ENCODE results near the gene LHFPL3. TPM values are rescaled to one million over a fixed set of nuclear protein-coding genes. Genes with fewer than 3 reads are reported as not detected.

The LHFPL3 gene
- total RNA-seq, 2 donors from 2014 or later: 0.34 to 0.45 TPM

DNA sequence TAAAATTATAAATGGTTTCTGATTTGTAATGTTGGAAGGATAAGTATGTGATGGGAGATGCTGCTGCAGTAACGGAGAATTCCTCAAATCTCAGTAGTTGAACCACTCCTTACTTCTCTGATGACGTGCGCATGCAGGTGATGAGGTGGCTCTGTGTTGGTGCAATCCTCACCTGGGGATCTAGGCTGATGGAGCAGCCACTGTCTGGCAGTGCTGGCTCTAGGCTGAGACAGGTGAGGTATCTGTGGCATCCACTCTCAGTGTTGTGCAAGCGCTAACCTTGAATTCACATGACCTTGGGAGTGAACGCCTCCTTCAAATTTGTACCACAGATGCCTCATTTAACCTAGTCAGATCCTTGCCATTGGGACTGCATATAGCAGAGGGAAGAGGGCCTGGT, 35.0 kb downstream of the LHFPL3 start:
- DNase-seq: no peak
- intact Hi-C loops (cut with DNase I, micrococcal nuclease): no loop called here
- no peak for ATAC-seq

DNA sequence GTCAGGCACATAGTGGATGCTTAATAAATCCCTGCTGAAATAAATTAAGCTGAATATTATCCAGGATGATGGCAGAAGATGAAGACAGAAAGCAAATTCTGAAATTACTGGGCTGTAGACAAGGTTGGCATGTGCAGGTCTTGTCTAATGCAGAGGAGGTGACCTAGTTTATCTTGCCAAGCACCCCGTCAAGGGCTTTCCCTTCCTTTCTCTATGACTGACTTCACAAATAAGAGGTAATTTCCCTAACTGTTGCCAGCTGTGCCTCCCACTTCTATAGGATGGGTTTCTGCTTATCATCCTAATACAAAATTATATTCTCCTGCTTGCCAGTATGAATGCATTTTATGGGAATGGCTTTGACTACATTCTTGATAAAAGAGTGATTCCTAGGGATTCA, 38.0 kb downstream of the LHFPL3 start:
- intact Hi-C loops (cut with DNase I, micrococcal nuclease): no loop called here
- DNase-seq (no peak), ATAC-seq (no peak)

DNA sequence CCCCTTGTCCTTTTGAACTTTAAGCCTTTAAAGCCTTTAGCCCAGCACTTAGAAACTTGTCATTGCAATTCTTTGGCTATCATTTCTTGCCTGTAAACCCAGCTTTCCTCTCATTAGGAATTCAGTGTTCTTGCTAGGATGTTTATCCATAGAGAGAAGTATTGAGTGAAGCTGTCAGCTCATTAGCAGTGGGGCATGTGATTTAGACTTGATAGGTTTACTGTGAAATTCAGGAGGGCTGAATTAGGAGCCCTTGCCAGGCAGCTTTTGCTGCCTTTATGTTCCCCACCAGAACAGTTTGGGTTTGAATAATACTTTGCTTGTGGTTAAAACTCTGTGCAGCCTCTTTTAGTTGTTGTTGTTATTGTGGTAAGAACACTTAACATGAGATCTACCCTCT, 39.5 kb downstream of the LHFPL3 start:
- intact Hi-C loops (cut with DNase I, micrococcal nuclease): no loop called here
- DNase-seq (no peak), ATAC-seq (no peak)

DNA sequence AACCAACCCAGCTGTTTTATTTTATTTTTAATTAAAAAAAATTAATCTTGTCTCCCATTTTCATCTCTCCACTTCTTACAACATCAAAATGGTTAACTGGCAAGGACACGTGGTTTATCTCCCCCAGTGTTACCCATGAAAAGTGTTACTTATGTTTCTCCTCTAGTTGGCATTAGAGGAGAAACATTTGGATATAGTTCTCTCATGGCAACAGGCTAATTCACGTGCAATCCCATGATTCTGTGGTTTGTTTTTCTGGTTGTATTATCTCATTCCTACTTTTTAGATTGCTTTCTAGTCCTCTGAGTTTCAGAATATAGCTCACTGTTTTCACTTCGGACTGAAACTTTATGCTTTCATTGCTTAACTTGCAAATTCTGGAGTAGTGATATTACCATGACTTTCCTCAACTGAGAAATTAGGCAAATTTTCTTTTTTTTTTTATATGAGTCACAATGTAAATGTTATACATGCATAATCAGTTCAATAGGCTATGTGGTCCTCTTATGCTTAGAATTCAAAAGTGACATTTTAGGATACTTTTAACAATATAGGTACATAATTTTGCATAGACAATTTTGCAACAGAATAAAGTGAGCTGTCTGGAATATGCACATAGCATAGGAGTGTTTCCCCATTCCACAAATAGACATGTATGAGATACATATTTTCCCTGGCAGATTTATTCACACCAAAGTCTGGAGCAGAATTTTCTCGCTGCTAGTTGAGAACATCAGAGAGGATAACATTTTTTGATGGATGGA, 43.0 kb downstream of the LHFPL3 start:
- ATAC-seq: no peak
- DNase-seq: no peak
- intact Hi-C loops (cut with DNase I, micrococcal nuclease): no loop called here

DNA sequence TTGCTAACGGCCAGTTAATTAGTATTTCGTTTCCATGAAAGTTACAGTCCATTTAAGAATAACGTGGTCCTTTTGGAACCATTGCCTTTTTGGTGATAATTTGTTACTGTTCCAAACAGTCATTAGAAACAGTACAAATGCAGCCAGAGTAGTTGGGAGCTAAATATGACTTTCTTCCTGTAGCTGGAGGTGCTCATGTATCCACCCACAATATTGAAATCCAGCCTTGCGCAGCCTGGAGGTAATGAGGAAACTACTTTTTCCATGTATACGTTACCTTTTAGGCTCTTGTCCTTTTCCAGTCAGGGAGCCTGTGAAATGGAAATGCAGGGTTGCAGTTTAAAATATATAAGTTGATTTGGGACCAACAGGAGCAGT, 43.6 kb downstream of the LHFPL3 start:
- no peak for ATAC-seq
- DNase-seq: no peak
- intact Hi-C loops (cut with DNase I, micrococcal nuclease): no loop called here

DNA sequence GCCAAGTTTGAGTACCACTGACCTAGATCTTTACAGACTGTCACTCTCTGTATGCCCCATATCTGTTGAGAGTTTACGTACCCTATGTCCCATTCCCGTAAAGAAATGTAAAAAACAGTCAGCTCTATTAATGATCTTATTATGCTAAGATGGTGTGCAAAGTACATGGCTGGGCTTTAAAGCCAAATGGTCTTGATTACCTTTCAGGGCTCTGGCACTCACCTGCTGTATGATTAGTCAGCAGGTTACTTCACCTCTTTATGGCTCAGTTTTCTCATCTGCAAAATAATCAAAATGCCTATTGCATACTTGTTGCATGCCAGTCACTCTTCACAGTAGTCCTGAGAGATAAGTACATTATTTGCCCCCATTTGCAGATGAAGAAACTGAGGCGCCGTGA, 54.2 kb downstream of the LHFPL3 start:
- ATAC-seq (no peak), DNase-seq (no peak)
- intact Hi-C loops (cut with DNase I, micrococcal nuclease): no loop called here

DNA sequence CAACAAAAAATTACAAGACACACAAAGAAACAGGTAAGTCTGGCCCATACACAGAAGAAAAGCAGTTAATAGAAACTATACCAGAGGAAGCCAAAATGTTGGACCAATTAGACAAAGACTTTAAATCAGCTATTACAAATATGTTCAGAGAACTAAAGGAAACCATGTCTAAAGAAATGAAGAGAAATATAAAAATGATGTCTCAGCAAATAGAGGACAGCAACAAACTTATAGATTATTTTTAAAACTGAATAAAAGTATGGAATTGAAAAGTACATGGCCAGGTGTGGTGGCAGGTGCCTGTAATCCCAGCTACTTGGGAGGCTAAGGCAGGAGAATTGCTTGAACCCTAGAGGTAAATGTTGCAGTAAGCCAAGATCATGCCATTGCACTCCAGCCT, 58.5 kb downstream of the LHFPL3 start:
- ATAC-seq (no peak), DNase-seq (no peak)
- intact Hi-C loops (cut with DNase I, micrococcal nuclease): no loop called here

DNA sequence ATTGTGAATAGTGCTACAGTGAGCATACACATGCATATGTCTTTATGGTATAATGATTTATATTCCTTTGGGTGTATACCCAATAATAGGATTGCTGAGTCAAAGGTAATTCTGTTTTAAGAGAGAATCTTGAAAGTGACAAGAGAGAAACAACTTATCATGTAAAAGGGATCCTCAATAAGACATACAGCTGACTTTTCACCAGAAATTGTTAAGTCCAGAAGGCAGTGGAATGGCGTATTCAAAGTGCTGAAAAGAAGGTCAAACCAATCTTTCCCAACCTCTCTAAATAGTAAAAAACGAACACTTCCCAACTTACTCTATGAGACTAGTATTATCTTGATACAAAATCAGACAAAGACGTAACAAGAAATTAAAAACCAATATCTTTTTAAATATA, 59.8 kb downstream of the LHFPL3 start:
- intact Hi-C loops (cut with DNase I, micrococcal nuclease): no loop called here
- no peak for DNase-seq
- no peak for ATAC-seq

DNA sequence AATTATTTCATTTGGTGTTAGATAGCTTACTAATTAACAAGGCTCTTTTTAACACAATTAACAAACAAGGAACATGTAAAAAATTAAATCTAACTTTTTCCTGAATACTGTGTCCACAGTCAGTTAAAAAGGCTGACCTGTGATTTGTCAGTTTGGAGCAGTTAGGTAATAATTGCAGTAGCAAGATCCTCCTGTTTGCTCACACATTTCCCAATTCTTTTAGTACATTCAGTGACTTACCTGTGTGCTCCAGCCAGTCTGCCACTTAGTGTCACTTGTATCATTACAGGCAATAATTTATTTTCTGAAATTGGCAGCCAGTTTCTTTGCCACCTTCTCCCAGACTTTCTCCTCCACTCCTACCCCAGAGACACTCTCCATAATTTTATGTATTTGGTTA, 66.8 kb downstream of the LHFPL3 start:
- ATAC-seq: no peak
- DNase-seq: no peak
- intact Hi-C loops (cut with DNase I, micrococcal nuclease): no loop called here

DNA sequence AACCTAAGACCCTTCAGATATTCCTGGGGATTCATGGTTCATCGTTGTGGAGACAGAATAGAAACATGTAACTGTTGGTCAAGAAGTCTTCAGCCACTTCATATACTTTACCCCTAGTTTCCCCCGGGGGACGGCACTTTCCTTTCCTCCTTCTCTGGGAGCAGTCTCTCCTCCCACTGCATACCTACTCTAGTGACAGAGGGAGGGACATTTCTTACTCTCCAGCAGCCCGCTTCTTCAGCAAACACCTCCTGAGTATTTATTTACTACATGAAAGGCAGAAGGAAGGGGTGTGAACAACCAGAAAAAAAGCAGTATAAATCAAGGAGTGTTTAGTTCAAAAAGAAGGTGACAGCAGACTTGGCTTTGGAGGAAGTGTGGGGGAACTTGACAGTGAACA, 69.0 kb downstream of the LHFPL3 start:
- peak; percentile 46 for ATAC-seq
- DNase-seq: no peak
- intact Hi-C loops (cut with DNase I, micrococcal nuclease): no loop called here

DNA sequence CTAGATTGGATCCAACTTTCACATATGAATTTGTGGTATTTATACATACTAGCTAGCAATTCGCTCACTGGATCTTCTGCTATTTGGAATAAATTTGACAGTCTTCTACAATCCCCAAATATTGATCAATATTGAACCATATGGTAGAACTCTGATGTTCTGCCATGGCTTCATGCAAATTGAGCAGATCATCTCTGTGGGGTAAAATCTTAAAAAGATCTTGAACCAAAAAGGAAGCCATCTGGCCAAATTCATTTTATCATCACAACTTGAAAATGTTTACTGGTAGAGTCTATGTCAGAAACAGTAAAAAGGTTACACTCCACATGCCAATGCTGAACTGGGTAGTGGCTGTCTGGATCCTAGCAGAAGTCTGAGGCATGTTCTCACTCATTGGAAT, 80.0 kb downstream of the LHFPL3 start:
- intact Hi-C loops (cut with DNase I, micrococcal nuclease): no loop called here
- no peak for DNase-seq
- ATAC-seq: no peak

DNA sequence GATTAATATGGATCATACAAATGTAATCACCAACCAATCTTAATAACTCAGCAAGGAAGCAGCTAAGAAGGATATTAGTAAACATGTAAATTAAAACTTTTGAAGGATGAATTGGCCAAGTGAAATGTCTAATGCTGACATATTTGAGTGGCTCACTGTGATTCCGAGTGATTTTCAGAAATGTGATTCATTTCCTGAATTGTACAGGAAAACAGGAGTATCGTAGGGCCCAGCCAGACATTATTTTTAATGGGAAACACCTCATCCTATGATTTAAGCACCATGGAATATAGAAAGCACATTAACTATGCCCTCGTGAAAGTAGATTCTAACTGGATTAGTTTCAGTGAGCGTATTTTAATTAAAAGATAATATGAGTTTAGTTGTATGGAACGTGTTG, 82.3 kb downstream of the LHFPL3 start:
- ATAC-seq: no peak
- DNase-seq: no peak
- intact Hi-C loops (cut with DNase I, micrococcal nuclease): no loop called here

DNA sequence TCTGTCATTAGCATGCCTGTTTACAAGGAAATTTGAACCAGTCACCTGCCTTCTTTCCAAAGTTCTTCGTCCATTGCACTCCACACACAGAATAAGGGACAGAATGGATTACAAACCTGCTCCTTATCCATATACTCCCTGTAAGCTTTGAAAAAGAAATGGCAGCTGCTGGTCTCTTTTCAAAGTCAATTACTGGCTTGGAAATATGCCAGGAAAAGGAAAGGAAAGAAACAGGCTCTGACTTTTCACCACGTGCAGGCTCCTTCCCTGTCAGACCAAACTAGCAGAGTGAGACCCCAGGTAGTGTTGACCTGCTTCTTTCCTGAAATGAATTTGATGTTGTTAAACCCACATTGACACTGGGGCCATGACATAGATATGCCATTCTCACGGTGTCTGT, 84.5 kb downstream of the LHFPL3 start:
- ATAC-seq (no peak), DNase-seq (no peak)
- intact Hi-C loops (cut with DNase I, micrococcal nuclease): no loop called here

DNA sequence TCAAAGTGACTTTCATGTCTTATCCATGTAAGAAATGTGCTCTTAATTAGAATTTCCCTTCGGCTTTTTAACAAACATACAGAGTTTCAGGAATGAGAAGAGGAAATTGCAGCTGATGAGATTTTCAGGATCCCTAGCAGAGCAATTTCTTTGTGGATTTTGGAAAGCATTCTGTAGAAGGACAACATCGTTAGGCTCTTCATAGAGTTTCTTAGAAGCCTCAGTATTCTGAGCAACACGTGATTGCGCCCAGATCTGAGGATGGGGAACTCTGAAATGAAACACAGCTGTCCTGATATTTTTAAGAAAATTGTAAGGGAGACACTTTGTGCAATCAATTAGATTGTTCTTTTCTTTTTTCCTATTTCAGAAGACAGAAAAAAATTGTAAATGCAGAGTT, 85.8 kb downstream of the LHFPL3 start:
- ATAC-seq: no peak
- intact Hi-C loops (cut with DNase I, micrococcal nuclease): no loop called here
- DNase-seq: no peak

DNA sequence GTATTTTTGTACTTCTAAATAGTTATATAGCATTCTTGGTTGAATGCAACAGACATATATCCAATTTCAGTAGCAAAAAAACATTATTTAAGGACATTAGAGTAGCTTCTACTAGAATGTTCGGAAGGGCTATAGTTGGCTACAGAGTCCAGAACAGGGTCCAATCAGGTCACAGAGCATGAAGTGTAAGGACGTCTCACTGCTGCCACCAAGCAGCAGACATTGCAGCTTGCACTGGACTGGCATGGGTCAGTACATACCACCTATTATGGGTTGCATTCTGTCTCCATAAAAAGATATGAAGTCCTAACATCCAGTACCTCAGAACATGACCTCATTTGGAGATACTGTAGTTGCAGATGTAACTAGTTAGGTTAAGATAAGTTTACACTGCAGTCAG, 87.3 kb downstream of the LHFPL3 start:
- DNase-seq (no peak), ATAC-seq (no peak)
- intact Hi-C loops (cut with DNase I, micrococcal nuclease): no loop called here

DNA sequence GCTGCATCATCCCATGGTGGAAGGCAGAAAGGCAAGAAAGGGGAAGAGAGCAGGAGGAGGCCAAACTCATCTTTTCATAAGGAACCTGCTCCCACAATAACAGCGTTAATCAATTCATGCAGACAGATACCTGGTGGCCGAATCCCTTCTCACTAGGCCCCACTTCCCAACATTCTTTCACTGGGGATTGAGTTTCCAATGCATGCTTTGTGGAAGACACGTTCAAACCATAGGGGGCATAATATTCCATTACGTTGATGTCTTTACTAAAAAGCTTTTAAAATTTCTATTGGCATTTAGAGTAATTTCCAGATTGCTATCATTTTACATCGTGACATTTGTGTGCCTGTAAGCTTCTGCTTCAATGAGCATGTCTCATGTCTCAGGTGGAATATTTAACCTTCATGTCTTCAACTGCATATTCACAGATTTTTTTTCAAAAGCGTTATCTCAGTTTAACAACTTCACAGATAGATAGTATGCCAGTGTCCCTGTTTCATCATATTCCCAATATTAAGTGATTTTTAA, 88.5 kb downstream of the LHFPL3 start:
- DNase-seq (no peak), ATAC-seq (no peak)
- intact Hi-C loops (cut with DNase I, micrococcal nuclease): no loop called here

DNA sequence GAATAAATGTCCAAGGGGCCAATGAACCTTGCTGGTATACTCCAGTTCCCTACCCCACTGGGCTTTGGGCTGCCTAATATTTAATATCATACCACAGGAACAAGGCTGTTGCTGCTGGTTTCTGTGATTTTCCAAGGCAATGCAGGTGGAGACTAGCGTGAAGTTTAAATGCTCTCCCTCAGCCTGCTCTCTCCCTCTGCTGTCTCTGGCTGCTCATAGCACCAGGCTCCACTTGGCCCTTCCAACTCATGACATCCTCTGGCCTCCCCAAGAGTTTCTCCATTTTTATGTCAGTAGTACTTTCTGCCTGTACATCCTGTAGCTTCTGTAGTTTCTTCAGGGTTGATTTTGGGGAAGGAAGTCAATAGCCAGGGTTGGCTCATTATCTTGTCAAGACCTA, 103.5 kb downstream of the LHFPL3 start:
- no peak for DNase-seq
- ATAC-seq: no peak
- intact Hi-C loops (cut with DNase I, micrococcal nuclease): no loop called here

DNA sequence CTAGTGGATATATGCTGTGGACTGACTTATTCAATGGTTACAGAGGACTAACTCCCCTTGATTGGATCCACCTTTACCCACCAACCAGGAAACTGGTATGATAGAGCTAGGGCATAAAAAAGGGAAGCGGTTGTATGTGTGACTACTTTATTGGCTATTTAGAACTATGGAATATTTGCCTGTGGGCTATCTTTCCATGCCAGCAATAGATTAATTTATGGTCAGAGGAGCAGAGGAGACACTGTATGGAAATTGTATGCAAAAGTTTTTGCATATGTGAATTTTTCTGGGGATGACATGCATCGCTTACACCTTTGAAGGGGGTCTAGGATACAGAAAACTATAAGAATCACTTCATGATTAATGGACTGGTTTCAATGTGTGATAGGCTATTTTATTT, 105.7 kb downstream of the LHFPL3 start:
- intact Hi-C loops (cut with DNase I, micrococcal nuclease): no loop called here
- DNase-seq (no peak), ATAC-seq (no peak)

DNA sequence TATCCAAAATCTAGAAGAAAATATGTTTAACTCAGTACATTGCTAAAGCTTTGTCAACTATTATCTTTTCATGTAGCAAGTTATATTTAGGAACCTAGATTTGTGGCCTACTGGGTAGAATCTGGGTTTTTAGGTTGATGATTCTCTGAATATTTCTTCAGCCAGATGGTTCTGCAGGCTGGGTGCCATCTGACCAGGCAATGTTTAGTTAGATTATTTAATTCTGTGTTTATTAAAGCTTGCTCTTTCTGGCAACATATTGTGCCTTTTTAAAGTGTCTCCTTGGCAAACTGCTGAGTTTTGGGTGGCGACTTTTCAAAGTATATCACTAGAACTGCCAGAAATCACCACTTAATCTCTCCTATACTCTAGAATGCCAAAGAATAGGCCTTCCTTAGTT, 114.1 kb downstream of the LHFPL3 start:
- no peak for ATAC-seq
- DNase-seq: no peak
- intact Hi-C loops (cut with DNase I, micrococcal nuclease): no loop called here

DNA sequence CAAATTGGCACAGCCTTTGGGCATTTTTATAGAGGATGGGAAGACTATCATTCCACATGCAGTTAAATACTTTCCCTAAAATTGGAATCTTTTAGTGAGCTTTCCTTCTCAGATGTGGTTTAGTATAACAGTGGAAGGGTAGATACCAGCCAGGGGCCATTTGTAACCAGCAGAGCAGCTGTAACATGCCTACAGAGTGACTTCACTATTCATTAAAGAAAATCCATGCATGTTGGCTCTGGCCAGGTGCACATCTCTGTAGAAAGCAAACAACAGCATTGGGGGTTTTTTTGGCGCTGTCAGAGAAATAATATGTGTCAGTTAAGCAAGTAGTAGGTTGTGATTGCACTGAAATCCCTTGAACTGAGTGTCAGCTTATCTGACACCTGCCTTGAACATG, 115.6 kb downstream of the LHFPL3 start:
- ATAC-seq (no peak), DNase-seq (no peak)
- intact Hi-C loops (cut with DNase I, micrococcal nuclease): no loop called here

DNA sequence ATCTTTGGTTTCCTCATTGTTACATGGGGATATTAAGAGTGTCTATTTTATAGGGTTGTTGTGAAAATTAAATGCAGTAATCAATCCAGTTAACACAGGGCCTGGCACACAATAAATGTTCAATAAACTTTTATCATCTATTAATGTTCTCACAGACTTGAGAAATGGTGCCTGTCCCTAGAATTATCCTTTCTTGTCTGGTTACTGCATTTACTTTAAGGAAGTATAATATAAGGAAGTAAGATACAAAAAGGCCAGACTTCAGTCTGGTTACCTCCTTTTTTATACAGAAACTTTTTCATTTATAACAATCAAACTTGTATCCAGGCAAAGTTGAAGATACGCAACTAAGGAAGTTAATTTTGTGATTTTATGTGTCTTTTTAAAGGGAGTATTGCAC, 117.0 kb downstream of the LHFPL3 start:
- intact Hi-C loops (cut with DNase I, micrococcal nuclease): no loop called here
- DNase-seq (no peak), ATAC-seq (peak; percentile 81)
